Hippocampal formation (tissue), 2 donors: ENCODE data around the gene LTF.
"Not testable (repeated sequence)": the region's sequence is repeated elsewhere in the genome, so short reads cannot be mapped to it uniquely, and the experiment has no call there.

Experiments
- DNase-seq, 2 donors: peaks; one replicate each; lab custom pipeline; 2025; lab: John Stamatoyannopoulos, UW

The LTF gene

DNA sequence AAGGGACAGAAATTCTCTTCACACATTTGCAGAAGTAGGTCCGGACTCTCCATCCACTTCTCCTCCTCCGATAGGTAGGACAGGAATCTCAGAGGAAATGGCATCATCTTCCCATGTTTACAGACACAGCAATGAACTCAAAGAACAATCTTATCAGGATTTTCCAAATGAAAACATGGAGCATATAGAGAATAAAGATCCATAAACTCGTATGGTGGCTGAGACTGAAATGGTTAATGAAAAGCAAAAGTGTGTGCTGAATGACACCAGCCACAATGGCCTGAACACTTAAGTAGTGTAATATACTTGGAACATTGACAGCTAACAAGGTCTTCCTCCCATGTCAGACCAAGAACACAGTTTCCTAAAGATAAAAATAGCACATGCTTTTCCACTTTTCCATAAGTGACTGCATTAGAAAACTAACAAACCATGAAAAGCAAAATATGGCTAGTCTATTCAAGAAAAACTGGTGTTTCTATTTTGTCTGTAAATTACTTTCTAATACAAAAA, 51.9 kb downstream of the LTF start:
- DNase-seq, result no peak

DNA sequence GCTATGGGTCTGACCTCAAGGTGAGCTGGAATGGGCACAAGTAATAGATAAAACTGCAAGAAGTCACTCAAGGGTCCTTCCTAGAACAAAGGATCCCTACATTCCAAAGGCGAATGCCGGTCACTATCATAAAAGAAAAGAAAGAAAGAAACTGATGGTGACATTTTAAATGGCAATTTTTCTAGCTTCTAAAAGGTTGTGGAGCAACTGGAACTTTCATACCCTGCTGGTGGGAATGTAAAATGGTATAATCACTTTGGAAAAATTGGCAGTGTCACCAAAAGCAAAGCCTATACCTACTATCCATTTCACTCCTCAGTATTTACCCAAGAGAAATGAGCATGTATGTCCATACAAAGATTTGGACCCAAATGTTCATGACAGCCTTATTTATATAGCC, 53.4 kb downstream of the LTF start:
- no peak for DNase-seq

DNA sequence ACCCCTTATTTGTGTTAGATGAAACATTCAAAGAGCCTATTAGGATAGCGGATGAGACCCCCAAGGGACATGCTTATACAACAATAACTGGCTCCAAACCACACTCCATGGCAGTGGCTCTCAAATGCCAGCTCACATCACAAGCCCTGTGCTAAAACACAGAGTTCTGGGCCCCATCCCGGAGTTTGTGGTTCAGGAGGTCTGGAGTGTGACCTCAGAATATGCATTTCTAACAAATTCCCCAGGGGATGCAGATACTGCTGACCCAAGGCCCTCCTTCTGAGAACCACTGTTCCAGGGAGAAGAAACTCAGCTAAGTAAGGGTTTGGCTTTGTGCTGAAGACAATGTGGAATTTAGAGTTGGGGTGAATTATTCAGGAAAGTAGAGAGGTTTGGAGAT, 54.0 kb downstream of the LTF start:
- no peak for DNase-seq

DNA sequence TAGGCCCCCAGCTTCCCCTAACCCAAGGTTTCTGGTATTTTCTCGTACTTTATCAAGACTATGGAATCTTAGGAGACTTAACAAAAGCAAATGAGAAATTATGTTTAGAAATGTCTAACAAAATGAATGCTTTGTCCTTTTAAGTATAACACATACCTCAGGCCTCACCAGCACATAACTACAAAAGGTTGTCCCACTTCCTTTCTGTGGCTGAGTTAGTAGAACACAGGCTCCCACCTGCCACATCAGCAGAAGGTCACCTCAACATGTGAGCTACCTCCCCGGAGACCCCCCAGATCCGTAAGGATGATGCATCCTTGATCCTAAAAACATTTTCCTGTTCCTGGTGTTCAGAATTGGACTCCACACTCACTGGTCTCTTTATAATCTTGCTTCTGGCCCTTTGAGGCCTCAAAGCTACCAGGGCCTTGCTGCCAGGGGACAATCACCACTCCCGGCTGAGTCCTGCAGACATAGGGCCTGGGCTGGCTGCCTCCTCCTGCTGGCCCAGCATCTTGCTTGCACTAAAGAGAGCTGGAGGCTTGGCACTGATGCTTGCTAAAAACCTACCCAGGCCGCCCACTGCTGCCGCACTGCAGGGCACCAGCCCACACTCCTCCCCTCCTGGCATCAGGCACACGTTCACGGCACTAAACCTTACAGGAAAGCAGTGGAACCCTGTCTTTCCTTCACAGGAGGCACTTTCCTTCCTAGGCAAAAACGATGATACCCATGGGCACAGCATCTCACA, 54.8 kb downstream of the LTF start:
- no peak for DNase-seq

DNA sequence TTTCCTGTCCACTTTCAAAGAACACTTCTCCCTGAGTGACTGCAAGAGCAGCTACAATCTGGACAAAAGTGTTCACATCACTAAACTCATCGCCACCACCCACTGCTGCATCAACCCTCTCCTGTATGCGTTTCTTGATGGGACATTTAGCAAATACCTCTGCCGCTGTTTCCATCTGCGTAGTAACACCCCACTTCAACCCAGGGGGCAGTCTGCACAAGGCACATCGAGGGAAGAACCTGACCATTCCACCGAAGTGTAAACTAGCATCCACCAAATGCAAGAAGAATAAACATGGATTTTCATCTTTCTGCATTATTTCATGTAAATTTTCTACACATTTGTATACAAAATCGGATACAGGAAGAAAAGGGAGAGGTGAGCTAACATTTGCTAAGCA, 55.9 kb downstream of the LTF start:
- DNase-seq, result no peak

DNA sequence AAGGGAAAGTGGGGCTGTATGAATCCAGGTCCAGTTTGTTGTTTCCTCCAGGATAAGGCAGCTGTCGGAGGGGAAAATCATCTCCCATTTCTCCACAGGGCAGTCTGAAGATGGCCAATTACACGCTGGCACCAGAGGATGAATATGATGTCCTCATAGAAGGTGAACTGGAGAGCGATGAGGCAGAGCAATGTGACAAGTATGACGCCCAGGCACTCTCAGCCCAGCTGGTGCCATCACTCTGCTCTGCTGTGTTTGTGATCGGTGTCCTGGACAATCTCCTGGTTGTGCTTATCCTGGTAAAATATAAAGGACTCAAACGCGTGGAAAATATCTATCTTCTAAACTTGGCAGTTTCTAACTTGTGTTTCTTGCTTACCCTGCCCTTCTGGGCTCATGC, 56.7 kb downstream of the LTF start:
- no peak for DNase-seq

DNA sequence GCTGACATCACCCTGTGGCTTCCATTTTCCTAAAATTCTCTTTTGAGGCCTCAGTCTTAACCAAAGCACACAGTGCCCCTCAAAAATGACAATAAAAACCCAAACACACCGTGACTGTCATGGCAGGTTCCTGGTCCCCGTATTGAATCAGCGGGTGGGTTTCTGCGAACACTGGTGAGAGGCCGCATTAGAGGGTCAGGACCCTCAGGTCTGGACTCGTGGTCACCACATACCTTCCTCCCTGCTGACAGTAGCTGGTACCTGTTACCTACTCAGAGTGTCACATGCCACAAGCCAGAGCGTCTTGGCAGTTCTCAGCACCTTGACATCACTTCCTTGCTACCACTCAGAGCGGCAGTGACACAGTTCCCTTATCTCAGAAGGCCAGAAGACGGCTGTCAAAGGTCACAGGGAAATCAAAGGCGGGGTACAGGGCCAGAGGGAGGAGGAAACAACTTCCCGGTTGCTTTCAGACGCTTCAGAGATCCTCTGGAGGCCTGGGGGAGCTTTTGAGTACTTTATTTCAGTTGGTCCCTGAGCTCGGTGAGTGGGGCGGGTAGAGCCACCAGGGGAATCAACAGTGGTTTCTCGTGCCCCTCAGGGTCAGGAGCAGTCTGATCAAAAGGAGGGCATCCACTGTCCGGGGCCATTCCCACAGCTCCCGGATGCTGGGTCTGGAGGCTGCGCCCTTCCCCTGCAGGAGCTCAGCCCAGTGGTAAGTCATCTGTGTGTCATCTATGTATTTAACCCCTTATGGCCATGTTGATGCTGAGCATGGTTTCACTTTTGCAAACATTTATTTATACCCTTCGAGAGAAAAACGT, 57.7 kb downstream of the LTF start, which contains the start of the genes CCR5AS and CCRL2:
CCR5AS (minus strand) TSS at position 279 of the 824 bp plus-strand sequence.
CCRL2 (plus strand) TSS at position 472 of the 824 bp plus-strand sequence. CDS start 821 bp downstream, outside the sequence.
- peak; percentile 7 to 26 for DNase-seq

DNA sequence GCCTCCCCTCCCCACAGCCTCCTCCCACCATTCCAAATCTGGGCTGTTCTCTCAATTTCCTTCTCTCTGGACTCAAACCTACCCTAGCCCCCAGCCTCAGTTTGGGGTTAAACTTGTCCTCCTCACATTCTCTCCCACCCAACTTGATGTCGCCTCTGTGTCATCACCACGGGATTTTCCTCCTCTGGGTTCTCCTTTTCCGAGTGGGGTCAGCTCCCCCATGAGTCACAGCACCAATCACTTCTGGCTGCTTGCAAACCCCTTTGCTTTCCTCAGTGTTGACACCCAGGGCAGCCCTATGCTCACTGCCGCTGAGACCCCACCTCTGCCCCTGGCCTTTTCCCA, 58.3 kb downstream of the LTF start:
- DNase-seq, result no peak

DNA sequence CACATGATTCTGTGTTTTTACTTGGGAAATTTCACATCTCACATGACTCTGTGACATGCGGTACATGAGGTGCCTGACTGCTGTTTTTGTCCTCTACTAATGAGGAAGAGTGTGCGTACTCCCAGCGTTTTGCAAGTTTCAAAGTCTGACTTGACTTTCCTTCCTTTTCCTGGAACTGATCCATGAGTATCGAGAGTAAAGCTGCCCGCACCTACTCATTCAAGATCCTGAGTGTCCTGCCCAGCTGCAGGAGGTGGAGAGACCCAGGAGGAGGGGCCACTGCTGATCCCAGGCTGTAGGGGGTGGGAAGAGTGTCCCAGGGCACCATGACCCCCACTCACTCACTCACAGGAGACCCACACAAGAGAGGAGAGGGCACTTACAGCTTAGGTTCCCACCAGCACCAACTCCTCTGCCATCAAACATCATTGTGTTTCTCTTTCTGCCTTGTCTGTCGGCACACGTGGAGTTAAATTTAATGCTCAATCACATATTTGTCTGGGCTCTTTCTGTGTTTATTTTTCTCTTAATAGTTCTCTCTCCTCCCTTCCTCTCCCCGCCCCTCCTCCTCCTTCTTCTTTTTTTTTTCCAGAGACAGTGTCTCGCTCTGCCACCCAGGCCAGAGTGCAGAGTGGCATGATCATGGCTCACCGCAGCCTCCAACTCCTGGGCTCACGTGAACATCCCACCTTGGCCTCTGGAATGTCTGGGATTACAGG, 59.2 kb downstream of the LTF start:
- no peak for DNase-seq

DNA sequence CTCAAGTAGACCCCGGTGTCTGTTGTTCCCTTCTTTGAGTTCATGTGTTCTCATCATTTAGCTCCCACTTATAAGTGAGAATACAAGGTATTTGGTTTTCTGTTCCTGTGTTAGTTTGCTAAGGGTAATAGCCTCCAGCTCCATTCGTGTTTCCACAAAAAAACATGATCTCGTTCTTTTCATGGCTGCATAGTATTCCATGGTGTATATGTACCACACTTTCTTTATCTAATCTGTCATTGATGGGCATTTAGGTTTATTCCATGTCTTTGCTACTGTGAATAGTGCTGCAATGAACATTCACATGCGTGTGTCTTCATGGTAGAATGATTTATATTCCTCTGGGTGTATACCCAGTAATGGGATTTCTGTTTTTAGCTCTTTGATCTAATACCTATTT, 61.8 kb downstream of the LTF start:
- DNase-seq, result not testable (repeated sequence)

DNA sequence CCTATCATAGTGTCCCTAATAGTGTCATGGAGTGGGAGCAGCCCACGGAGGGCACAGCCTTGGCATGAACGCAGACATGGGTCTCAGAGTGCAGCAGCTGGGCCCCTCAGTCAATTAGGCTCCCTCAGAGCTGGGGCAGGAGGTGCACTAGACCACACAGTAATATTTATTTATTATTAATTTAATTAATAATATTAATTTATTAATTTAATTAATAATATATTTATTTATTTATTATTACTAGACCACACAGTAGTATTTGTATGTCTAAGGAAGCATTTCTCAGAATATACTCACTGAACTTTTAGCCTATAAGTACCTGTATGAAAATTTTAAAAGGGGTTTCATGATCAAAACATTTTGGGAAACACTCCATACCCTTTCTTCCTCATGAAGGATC, 63.1 kb downstream of the LTF start:
- no peak for DNase-seq

DNA sequence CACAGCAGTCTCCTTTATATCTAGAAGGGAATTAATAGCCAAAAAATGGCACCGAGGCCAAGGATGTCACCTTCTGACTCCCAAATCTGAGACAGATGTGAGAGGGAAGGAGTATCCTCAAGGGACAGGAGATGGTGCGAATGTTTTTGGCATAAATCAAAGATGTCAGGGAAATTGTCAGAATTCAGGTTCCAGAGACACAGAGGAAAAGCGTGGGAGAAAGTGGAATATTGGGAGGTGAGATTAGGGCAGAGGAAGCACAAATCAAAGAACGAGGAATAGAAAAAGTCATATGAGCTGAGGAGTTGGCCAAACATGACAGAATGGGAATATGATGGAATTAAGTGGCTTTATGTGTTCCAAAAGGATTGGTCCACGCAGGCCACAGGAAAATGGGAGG, 63.9 kb downstream of the LTF start:
- no peak for DNase-seq

DNA sequence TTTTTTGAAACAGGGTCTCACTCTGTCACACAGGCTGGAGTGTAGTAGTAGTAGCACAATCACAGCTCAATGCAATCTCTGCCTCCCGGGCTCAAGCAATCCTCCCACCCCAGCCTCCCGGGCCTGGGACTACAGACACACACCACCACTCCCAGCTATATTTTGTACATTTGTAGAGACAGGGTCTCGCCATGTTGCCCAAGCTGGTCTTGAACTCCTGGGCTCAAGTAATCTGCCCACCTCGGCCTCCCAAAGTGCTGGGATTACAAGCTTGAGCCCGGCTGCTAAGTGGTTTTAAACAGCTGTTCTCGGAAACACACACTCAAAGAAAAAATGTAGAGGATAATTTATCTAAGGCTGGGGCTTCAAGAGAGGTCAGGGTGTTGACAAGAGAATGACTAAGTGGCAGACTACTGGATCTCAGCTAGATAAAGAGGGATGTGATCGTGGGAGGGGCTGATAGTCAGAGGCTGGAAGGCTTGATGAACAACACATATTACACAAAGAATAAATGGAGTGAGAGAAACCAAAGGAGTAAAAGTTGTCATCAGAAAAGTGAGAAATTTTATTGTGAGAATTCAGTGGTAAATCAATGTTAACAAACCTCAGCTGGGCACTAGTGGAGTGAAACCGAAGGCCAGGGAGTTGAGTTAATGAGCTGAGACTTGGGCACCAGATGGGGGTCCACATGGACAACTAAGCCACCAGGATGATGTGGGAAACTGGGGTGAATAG, 64.5 kb downstream of the LTF start:
- no peak for DNase-seq

DNA sequence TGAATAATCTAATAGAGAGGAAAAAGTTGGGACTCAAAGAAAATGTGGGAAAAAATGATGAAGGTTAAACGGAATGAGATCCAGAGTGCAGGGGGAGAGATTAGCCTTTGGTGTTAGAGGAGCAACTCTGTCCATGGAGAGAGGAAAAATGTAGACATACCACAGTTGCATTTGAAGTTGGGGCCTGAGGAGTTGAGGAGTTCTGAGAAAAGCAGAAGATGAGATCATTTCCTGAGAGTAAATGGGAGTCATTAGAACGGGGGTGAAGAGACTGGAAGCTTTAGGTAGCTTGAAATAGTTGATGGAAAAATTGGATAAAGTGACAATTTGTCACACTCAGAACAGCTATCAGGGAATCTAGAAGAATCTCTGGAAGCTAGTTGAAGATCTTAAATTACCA, 65.1 kb downstream of the LTF start:
- DNase-seq, result no peak

DNA sequence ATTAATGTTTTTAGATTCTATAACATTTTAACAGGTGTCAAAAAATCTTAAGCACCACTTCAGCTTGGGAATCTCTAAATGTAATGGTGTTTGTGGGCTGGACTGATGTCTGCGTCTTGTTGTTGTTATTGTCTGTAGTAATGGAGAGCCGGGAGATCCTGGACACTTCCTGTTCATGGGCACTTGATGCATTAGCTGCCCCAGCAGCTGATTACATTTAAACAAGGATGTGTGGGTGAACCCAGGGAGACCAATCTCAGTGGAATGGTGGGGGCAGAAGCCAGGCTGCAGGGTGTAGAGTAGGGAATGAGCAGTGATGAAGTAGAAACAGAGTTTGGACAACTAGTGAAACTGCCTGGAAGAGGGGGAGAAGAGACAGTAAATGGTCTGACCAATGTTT, 65.6 kb downstream of the LTF start:
- DNase-seq, result no peak

DNA sequence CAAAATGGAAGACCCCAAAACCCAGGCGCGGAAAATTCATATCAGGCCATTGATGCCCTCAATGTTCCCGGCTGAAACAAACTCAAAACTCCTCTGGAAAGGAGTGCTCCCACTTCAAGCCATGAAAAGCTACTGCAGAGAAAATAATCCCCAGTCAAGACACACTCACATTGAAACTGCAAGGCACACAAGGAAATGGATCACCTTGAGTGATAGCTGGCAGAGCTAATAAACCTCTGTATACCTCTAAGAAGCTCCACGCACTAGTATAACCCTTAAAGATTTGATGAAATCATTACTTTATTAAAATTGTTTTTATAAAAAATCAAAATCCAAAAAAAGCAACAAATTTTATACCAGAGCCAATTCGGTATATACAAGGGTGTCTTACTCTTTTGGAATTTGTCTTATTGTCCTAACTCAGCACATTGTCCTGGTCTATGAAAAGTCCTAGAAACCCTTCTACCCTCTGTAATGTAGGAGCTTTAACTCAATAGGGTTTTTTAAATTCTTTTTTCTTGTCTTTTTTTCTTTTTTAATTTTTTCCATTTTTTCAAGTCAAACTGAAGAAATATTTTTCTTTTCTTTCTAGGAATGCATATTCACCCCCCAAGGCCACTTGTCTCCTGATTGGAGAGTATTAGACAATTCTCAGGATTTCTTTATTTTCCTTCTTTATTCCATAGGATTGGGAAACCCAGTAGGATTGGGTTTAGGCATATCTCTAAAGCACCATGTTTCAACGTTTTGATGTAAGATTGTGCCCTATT, 66.3 kb downstream of the LTF start:
- DNase-seq, result no peak

DNA sequence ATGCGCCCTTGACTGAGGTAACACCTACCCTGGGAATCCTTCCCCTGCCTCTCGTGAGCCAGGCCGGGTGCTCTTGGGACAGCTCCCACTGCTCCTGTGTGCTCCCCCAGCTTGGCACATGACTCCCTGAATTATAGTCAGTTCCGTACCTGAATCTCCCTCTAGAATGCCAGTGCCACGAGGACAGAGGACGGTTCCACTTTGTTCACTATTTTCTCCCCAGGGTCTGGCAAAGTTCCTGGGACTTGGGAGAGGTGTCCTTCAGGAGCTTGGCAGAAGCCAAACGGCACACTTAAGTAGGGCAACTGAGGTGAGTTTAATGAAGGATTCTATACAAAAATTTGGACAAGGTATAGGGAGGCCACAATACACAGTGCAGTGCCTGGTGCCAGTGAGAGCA, 67.6 kb downstream of the LTF start:
- DNase-seq, result no peak

DNA sequence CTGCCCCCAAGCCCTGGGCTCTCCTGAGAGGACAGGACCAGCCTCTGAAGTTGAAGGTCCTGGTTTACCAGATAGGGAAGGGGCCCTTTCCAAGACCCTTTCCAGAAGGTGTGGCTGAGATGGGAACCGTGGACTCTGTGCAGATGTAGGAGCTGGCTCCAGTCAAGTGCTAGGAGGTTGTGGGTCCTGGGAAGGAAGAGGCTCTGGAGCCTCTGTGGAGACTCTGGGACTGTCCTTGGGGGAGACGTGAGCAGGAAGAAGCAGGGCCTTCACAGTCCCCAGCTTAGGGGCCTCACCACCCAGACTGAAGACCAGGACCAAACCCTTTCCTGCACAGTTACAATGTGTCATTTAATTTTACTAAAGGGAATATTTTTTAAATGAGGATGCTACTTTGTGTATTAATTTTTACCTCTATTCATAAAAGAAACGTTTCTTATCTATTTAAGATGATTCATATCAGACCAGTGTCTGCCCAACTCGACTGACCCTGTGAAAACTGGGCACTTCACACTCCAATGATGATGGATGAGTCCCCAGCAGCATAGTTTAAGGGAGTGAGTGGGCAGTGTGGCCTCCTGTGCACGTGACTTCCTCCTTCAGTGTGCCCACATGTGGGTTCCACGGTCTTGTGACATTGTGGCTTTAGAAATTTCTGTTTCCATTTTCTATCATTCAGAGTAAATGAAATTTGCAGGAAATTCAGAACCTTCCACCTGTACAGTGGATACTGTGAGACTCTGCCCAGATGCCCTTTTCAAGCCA, 68.8 kb downstream of the LTF start:
- DNase-seq, result no peak

DNA sequence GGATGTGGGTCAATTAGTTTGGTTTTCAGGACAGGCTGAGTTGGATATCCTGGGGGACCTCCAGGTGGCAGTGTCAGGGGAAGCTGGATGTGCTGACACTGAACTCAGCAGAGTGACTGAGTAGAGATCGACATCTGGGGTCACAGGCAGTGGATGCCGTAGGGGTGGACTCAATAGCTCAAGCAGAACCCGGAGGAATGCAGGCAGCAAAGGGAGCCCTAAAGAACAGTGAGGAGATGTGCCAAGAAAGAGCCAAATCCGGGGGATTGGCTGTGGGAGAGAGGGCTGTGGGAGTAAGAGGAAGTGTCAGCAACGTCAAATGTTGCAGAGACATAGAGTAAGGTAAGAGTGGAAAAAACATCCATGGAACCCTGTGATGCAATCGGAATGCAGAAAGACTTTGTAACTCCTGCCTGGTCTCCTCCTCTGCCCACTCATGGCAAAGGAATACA, 69.5 kb downstream of the LTF start:
- DNase-seq, result no peak
